Activated B cell treated with CpG ODN at 0.5 μM for 24 hours (primary cell): Measurements from ENCODE around the gene TCP1. TPM values are rescaled to one million over a fixed set of nuclear protein-coding genes. Genes with fewer than 3 reads are reported as not detected.
A peak's percentile ranks its signal among the peaks of the same experiment; 100 is the strongest.
"Not testable (repeated sequence)": the region's sequence is repeated elsewhere in the genome, so short reads cannot be mapped to it uniquely, and the experiment has no call there.

Source experiments
- ATAC-seq: fragments of 200-7000 bp; cut with Tn5 transposase; one replicate; pipeline ENCODE4 v1.10.0; 2021; ENCODE audit warnings: low read depth, mild to moderate bottlenecking, moderate library complexity
- CTCF ChIA-PET: fragments of 350-600 bp; sonication (Branson Sonifier 250); formaldehyde crosslinking; loops from one replicate; lab custom pipeline; 2021; ENCODE audit warnings: antibody characterized with exemption; lab: Charles Lee
- POLR2A ChIA-PET: fragments of 350-600 bp; sonication (Branson Sonifier 250); formaldehyde crosslinking; loops from one replicate; lab custom pipeline; 2021; ENCODE audit warnings: antibody characterized with exemption; lab: Charles Lee
- DNase-seq: peaks from one replicate; pipeline ENCODE4 v3.0.0; 2022
- H3K27ac Mint-ChIP-seq: one replicate; pipeline ENCODE4 v1.8.0; 2020; ENCODE audit warnings: mixed read lengths
- H3K27me3 Mint-ChIP-seq: one replicate; pipeline ENCODE4 v1.8.0; 2021; ENCODE audit warnings: mixed read lengths
- H3K36me3 Mint-ChIP-seq: one replicate; pipeline ENCODE4 v1.8.0; 2021; ENCODE audit warnings: low read depth, mixed read lengths
- H3K4me1 Mint-ChIP-seq: one replicate; pipeline ENCODE4 v1.8.0; 2021; ENCODE audit warnings: mixed read lengths
- H3K4me3 Mint-ChIP-seq: one replicate; pipeline ENCODE4 v1.8.0; 2020; ENCODE audit warnings: mild to moderate bottlenecking, mixed read lengths
- H3K9me3 Mint-ChIP-seq: one replicate; pipeline ENCODE4 v1.8.0; 2020; ENCODE audit warnings: mixed read lengths
- CTCF ChIP-seq: fragments of 200-600 bp; IDR thresholded peaks from one replicate; pipeline ENCODE4 v1.8.0; 2022; ENCODE audit warnings: antibody characterized with exemption, mild to moderate bottlenecking
- intact Hi-C: fragments of 100-400 bp; cut with micrococcal nuclease; formaldehyde crosslinking; loops from one replicate; pipeline ENCODE4 v1.15.1; 2024
- total RNA-seq: library from RNA; stranded (reverse); gene quantifications from 2 replicates; pipeline ENCODE4 v1.2.3, GENCODE V29; 2022

The TCP1 gene
- total RNA-seq, 1 donor from 2014 or later, result 199 TPM

GRCh38 chr6:159797554-159797953 is 8.2 kb upstream of the TCP1 start:
- no peak for DNase-seq
- Mint-ChIP-seq H3K4me3 (no peak overlapping the region), H3K27me3 (no peaks in the 10 kb centered on the region), H3K27ac (no peak overlapping the region), H3K4me1 (peaks cover 11% of the 10 kb centered on the region), H3K36me3 (peaks cover 68% of the 10 kb centered on the region), H3K9me3 (no peaks in the 10 kb centered on the region)
- ATAC-seq, result no peak
- no peak for TF ChIP-seq CTCF
- CTCF ChIA-PET, result no interaction called here
- POLR2A ChIA-PET, result no interaction called here
- intact Hi-C loops, result no loop called here

- CTCF ChIA-PET, result interaction anchor here (0.6 kb wide), 1 partner anchor 70 kb away, joined by 3 read pairs; no protein-coding TSS in a partner anchor
- H3K9me3 Mint-ChIP-seq, intact Hi-C loops, H3K4me3 Mint-ChIP-seq, DNase-seq, POLR2A ChIA-PET, H3K27me3 Mint-ChIP-seq, H3K27ac Mint-ChIP-seq, ATAC-seq: not testable (repeated sequence)
- peaks cover 32% of the 10 kb centered on the region for H3K4me1 Mint-ChIP-seq
- peaks cover 82% of the 10 kb centered on the region for H3K36me3 Mint-ChIP-seq
Measured at GRCh38 chr6:159794976-159795375, 5.6 kb upstream of the TCP1 start.

GRCh38 chr6:159790956-159791598 is 1.7 kb upstream of the TCP1 start:
- Mint-ChIP-seq H3K36me3 (peaks cover 68% of the 10 kb centered on the region), H3K27ac (peak overlapping the region; percentile 95), H3K4me1 (peaks cover 50% of the 10 kb centered on the region), H3K9me3 (no peaks in the 10 kb centered on the region), H3K27me3 (no peaks in the 10 kb centered on the region), H3K4me3 (peak overlapping the region; percentile 95)
- ATAC-seq, result no peak
- ChIA-PET CTCF (interaction anchor here (1.3 to 1.8 kb wide), 2 partner anchors 64 to 100 kb away, joined by 4 to 11 read pairs; partner anchors contain the start of gene WTAP), POLR2A (interaction anchor here (0.7 to 5.0 kb wide), 7 partner anchors 29 to 278 kb away, joined by 3 to 102 read pairs (median 20); partner anchors contain the start of genes ACAT2, SOD2 and WTAP)
- intact Hi-C loops, result loop anchor here (1.0 kb wide), 3 partner anchors 98 to 278 kb away; partner anchors contain the start of gene SOD2
- no peak for TF ChIP-seq CTCF
- DNase-seq, result peak; percentile 27

- DNase-seq, result peak; percentile 63
- POLR2A ChIA-PET, result interaction anchor here (0.7 to 5.0 kb wide), 17 partner anchors 10 to 791 kb away, joined by 3 to 102 read pairs (median 5); partner anchors contain the start of genes ACAT2, IGF2R, RSPH3 and SOD2
- TF ChIP-seq CTCF, result no peak
- ATAC-seq, result peak; percentile 82
- Mint-ChIP-seq H3K27me3 (no peaks in the 10 kb centered on the region), H3K9me3 (no peaks in the 10 kb centered on the region), H3K4me3 (peak within 1 kb of the TSS; percentile 95), H3K36me3 (peaks cover 71% of the 10 kb centered on the region), H3K4me1 (peaks cover 51% of the 10 kb centered on the region), H3K27ac (peak within 1 kb of the TSS; percentile 95)
- intact Hi-C loops, result loop anchor here (1.0 kb wide), 3 partner anchors 97 to 279 kb away; partner anchors contain the start of gene SOD2
- CTCF ChIA-PET, result interaction anchor here (1.3 to 1.8 kb wide), 2 partner anchors 64 to 99 kb away, joined by 4 to 11 read pairs; partner anchors contain the start of gene WTAP
Measured at GRCh38 chr6:159790149-159790955, 950 bp upstream of the TCP1 start, which contains the start of gene MRPL18. Gene MRPL18 (plus strand): TSS chr6:159790467. CDS start chr6:159790588, 121 bp downstream.

GRCh38 chr6:159788753-159789376 is 537 bp downstream of the TCP1 start:
- intact Hi-C loops, result loop anchor here (1.0 kb wide), 2 partner anchors 27 to 62 kb away; partner anchors contain the start of genes ACAT2 and WTAP
- H3K9me3 Mint-ChIP-seq, result no peaks in the 10 kb centered on the region

More at GRCh38 chr6:159788753-159789376, 537 bp downstream of the TCP1 start:
- ChIA-PET CTCF (interaction anchor here (1.1 kb wide), 1 partner anchor 24 kb away, joined by 3 read pairs; no protein-coding TSS in a partner anchor), POLR2A (interaction anchor here (0.7 to 5.0 kb wide), 9 partner anchors 27 to 662 kb away, joined by 3 to 102 read pairs (median 13); partner anchors contain the start of genes ACAT2, SOD2 and WTAP)
- peak; percentile 26 for DNase-seq
- ATAC-seq, result no peak
- Mint-ChIP-seq H3K27me3 (no peaks in the 10 kb centered on the region), H3K36me3 (peaks cover 74% of the 10 kb centered on the region), H3K27ac (peak overlapping the region; percentile 95), H3K4me1 (peaks cover 44% of the 10 kb centered on the region), H3K4me3 (peak overlapping the region; percentile 95)
- no peak for TF ChIP-seq CTCF
